GM10248 (cell line): ENCODE measurements around the gene LMF1.

Experiments used
- CTCF ChIA-PET: fragments of 300-600 bp; sonication (Branson Sonifier 250); formaldehyde crosslinking; extraction: SDS; loops from one replicate; lab custom pipeline; 2021; ENCODE audit warnings: antibody characterized with exemption; lab: Yijun Ruan, JAX
- POLR2A ChIA-PET: fragments of 350-650 bp; sonication (Branson Sonifier 250); formaldehyde crosslinking; extraction: SDS; loops from one replicate; lab custom pipeline; 2020; ENCODE audit warnings: antibody characterized with exemption; lab: Yijun Ruan, JAX
- DNase-seq: peaks from one replicate; pipeline ENCODE4 v3.0.0; 2012; ENCODE audit errors: extremely low spot score
- CTCF ChIP-seq: IDR thresholded peaks from 2 replicates; pipeline ENCODE4 v1.5.1; 2012; ENCODE audit warnings: mild to moderate bottlenecking, low read depth; ENCODE audit errors: extremely low read depth, missing control alignments, control extremely low read depth

Gene LMF1

GRCh38 chr16:855471-855870 lies 115.3 kb downstream of the LMF1 start:
- CTCF ChIA-PET, result no interaction called here
- no peak for DNase-seq
- POLR2A ChIA-PET, result no interaction called here
- no peak for TF ChIP-seq CTCF

GRCh38 chr16:854808-855410 lies 115.9 kb downstream of the LMF1 start:
- no peak for DNase-seq
- TF ChIP-seq CTCF, result no peak
- ChIA-PET POLR2A (no interaction called here), CTCF (no interaction called here)

- CTCF ChIA-PET, result no interaction called here
- DNase-seq, result no peak
- no peak for TF ChIP-seq CTCF
- POLR2A ChIA-PET, result no interaction called here
Observed at GRCh38 chr16:853981-854807, 116.6 kb downstream of the LMF1 start.

- CTCF ChIA-PET, result no interaction called here
- DNase-seq, result no peak
- no peak for TF ChIP-seq CTCF
- POLR2A ChIA-PET, result no interaction called here
Observed at GRCh38 chr16:853306-853705, 117.5 kb downstream of the LMF1 start.

GRCh38 chr16:852451-853185 lies 118.2 kb downstream of the LMF1 start:
- CTCF ChIA-PET, result no interaction called here
- no peak for TF ChIP-seq CTCF
- no peak for DNase-seq
- POLR2A ChIA-PET, result no interaction called here

- POLR2A ChIA-PET, result no interaction called here
- no peak for DNase-seq
- no peak for TF ChIP-seq CTCF
- CTCF ChIA-PET, result no interaction called here
Observed at GRCh38 chr16:851871-852270, 118.9 kb downstream of the LMF1 start.
